Measurements from ENCODE around the gene RABEP1.

The RABEP1 gene

DNA sequence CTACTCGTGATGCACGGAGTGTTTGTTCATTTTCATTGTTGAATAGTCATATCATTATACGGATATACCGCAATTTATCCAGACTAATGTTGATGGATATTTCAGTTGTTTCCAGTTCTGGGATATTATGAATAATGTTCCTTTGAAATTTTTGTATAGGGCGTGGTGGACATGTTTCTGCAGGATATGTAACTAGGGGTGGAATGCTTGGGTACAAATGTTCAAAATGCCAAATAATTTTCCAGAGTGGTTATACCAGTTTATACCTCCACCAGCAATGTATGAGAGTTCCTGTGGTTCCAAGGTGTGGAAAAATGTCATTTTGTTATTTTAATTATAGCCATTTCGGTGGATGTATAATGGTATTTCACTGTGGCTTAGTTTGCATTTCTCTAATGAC, 83.7 kb downstream of the RABEP1 start:
- DNase-seq, result no peak

DNA sequence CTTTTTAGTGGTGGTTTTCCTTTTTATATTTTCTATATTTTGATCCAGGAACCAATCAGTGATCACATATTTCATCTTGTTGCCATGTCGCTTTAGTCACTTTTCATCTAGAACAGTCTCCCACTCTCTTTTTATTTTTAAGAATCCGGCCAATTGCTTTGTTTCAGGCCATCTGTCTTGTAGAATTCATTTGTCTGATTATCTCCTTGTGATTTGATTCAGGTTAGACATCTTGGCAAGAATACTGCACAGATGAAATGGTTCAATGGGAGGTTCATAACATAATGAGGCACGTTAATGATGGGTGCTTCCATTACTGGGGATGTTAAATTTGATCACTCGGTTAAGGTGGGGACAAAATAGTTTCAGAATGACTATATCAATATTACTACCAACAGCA, 88.3 kb downstream of the RABEP1 start:
- no peak for DNase-seq

DNA sequence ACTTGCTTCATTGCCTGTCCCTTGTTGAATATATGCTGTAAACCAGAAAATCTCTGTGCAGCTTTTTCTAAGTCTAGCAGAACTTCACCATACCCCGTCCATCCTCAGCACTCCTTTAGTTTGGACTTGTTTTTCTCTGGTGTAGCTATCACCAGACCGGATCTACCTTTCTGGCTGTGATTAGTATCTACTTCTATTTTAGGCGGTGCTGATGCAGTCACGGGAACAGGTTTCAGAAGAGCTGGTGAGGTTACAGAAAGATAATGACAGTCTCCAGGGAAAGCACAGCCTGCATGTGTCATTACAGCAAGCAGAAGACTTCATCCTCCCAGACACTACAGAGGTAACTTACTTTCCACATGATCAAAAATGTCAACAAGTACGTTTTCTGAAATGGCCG, 91.0 kb downstream of the RABEP1 start:
- DNase-seq, result no peak

DNA sequence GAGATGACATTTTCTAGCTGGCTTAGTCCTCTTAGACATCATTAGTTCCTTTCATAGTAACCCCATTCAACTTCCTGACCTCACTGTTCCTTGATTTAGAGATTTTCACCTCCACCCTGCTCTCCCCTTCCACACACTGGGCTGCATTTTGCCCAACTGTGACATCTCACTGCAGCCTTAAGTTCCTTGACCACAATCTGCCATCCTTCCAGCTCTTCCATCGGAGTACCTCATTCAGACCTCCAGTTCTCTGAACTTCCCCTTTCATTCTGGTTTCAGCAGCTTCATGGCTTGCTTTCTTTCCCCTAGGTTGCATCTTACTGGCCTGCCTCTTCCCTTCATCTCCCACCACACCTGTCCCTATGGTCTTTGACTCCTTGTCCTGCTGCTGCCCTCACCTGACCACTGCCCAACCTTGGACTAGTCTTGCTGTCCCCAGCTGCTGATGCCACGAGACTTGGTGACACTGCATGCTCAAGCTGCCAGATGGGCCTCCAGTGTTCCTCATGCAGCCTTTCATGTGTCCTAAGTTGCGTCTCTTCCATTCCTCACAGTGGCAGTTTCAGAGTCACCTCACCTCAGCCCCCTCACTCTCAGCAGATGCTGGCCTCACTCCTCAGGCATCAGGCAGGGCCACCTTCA, 96.6 kb downstream of the RABEP1 start:
- no peak for DNase-seq

DNA sequence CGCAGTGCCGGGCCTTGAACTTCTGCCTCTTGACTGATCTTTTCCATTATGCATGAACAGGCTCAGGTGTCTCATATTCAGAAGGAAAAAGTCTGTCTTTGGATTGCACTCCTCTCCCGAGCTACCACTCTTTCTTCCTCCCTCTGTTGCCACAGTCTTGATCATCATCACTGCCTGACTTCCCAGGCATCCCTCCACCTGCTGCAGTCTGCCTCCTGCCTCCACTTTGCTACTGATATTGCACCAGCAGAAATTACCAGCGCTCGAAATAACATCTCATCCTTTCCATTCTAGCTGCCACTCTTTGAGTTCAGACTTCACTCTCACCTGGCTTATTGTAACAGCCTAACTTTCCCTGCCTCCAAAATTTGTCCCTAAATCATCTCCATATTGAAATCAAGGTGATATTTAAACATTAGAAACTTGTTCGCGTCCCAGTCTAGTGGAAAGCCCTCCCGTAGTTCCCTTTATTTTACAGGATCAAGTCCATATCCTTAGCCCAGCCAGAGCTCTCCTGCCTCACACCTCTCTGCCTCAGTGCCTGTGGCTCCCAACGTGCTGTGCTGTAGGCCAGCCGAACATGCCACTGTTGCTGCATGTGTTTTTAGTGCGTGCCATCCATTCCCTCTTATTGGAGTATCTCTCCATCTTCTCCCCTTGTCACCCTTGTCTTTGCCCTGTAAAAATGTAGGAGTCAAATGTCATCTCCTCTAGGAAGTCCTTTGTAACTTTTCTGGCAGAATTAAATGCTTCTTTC, 97.4 kb downstream of the RABEP1 start:
- no peak for DNase-seq

DNA sequence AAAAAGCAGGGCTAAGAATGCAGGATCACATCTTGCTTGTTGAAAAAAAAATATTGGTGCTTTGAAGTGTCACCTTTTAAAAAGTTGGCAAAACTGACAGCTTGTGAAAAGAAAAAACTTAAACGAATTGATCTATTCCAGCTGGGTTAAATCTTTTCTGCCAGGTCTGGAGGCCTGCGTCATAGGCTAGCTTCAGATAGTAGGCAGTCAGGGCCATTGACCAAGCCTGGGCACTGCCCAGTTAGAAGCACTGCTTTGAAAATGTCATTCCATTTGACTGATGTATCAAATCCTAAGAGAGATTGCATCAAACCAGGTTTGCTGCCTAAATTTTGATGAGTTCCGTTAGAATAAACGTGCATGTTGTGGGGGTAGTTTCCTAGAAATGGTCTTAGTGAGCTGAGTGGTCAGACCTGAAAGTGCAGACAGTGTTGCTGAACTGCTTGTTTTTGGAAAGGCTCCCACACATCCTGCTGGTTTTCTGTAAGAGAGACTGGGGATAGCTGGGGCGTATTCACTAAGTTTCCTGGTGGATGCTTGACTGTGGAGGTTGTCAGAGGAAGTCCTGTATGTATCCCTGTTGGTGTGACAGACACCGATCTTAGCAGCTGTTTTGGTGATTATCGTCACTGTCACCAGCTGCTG, 98.5 kb downstream of the RABEP1 start:
- no peak for DNase-seq

DNA sequence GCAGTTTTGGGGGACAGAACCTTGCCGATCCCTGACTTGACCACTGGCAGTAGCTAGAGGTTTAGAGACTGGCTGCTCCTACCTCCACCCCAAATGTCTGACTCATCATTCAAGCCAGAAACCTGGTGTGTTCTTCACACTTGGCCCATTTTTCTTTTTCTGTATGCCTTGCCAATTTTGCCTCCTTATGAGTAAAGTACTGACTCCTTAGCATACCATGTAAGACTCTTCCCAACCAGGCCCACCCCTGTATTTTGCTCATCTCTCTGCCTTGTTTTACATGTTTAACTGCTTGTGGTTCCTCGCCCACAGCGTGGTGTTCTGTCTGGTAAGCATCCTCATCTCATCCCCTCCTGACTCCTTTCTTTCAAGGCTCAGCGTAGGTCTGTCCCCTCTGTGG, 99.5 kb downstream of the RABEP1 start:
- no peak for DNase-seq

DNA sequence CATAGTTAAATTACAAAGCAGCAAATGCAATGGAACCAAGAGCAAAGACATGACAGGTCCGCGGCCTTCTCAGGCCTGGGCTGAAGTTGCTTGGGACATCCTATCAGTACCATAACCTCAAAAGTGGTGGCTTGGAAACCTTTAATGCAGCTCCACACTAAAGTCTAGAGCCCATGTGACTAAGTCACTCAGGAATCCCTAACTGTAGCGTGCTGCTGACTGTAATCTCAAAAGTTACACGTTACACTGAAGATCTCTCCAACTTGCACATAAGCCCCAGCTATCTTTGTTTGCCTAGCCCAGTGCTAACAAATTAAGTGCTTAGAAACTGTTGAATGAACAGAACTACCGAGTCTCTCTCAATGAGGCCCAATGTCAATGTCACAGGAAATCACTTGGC, 109.6 kb downstream of the RABEP1 start:
- DNase-seq, result no peak

DNA sequence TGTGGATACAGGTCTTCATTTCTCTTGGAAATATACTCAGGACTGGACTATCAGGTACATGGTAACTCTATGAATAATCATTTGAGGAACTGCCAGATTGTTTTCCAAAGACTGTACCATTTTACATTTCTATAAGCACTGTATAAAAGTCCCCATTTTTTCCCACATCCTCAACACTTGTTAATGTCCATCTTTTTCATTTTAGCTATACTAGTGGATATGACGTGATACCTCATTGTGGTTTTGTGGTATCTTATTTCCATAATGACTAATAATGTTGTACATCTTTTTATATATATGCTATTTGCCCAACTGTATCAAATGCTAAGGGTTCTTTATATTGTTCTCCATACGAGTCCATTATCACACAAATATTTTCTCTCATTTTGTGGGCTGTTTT, 114.5 kb downstream of the RABEP1 start:
- no peak for DNase-seq

DNA sequence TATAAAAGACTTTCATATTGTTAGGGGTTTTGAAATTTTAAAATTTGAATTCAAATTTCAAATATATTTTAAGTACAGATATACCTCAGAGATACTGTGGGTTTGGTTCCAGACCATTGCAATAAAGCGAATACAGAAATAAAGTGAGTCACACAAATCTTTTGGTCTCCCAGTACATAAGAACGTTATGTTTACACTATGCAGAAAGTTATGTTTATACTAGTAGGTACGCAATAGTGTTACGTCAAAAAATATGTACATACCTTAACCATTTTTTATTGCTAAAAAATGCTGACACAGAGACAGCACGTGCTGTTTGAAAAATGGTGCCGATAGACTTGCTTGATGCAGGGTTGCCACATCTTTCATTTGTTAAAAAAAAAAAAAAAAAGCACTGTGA, 117.7 kb downstream of the RABEP1 start:
- DNase-seq, result no peak

DNA sequence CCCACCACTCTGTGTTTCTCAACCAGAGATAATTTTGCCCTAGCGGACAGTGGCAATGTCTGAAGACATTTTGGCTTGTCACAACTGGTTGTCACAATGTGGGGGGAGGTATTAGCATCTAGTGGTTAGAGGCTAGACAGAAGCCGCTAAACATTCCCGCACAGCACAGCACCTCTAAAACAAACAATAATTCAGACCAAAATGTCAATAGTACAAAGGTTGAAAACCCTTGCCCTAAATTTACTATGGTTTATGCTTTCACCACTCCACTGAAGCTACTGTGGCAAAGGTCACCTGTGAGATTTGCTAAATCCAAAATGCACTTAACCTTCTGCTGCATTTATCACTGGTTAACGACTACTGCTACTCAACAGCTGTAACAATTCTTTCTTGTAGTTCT, 123.3 kb downstream of the RABEP1 start:
- no peak for DNase-seq

DNA sequence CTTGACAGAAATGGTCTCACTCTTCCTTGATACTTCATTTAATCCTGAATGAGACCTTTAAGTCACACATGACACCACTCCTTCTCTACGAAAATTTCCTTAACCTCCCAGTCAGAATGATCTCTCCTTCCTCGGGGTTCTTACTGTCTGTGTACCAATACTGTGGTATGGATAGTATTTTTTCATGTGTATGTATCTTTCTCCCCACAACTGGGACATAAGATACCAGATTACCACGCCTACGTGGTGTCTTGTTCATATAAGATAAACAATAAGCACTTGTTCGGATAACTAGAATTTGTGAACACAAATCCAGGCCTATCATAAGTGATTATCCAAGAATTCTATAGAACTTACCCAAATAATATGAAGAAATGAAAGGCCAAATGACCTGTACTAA, 126.1 kb downstream of the RABEP1 start:
- no peak for DNase-seq

DNA sequence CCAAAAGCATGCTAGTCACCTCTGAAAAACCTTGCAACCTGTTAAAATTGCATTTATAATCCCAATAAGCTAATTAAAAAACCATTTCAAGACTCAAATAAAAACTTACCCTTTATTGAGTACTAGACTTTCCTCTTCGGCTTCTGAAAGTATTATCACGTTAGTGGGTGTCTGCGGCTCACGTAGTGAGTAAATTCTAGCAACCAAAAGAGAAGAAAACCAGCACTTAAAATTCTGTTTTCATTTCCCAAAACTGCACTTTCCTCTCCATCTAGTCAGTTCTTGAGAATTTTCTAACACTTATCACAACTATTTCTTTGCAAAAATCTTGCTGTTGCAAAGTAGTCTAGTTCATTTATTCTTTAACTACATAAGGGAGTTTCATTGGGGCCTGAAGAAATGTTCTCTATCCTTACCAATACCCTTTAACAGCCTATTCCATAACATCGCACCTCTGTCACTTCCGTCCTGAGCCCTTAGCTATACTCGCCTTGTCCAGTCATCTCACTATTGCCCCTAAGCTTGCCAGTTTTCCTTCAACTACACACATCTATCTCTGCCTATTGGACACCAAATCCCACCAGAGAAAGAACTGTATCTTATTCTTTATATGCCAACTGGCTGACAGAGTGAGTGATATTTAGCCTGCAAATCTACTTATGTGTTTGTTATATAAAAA, 128.6 kb downstream of the RABEP1 start:
- no peak for DNase-seq

DNA sequence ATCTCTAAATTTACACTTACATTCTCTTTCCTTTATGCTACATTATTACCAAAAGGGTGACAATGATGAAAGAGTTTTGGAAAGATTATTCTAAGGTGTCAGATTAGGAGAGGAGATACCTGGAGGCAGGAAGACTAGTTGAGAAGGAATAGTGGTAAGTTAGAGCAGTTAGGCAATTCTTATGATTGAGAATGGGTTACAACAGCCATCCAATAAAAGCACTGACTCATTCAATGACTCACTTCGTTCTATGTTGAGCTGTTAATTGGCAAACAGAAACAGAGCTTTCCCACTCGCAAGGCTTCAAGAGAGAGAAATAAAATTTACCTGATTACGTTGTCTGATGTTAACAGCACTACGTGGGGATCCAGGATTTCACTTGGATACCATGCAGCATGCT, 131.6 kb downstream of the RABEP1 start:
- no peak for DNase-seq

DNA sequence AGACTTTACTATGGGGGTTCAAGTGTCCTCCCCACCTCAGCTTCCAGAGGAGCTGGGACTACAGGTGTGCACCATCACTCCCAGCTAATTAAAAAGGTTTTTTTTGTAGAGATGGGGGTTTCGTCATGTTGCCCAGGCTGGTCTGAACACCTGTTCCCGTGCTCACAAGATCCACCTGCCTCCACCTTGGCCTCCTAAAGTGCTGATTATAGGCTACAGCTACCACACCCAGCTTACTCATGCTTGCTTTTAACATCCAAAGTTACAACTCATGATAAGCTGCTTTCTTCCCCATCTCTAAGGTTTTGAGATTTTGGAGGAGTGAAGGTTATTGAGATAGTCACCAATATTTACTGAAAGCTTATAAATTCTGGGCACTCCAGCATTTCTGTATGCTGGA, 134.8 kb downstream of the RABEP1 start:
- no peak for DNase-seq

DNA sequence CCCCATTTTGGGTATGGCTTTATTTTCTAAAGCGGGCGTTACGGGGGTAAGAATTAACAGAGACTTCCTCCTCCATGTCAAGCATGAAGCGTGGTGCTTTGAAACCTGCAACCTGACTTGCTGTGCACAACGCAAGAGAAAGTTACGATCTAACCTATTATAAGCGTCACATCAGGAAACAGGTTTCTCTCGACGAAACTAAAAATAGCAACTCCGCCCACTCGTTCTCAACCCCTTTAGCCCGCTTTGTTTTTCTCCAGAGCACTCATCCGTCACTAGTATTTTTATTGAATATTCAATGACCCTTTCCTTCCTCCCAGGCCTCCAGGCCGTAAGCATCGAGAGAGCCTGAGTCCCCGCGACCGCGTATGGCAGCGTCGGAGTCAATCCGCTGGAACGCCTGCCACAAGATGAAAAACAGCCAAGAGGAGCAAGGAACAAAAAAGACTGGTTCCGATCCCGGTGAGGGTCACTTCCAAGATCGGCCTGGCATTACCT, 136.8 kb downstream of the RABEP1 start:
- DNase-seq, result no peak

DNA sequence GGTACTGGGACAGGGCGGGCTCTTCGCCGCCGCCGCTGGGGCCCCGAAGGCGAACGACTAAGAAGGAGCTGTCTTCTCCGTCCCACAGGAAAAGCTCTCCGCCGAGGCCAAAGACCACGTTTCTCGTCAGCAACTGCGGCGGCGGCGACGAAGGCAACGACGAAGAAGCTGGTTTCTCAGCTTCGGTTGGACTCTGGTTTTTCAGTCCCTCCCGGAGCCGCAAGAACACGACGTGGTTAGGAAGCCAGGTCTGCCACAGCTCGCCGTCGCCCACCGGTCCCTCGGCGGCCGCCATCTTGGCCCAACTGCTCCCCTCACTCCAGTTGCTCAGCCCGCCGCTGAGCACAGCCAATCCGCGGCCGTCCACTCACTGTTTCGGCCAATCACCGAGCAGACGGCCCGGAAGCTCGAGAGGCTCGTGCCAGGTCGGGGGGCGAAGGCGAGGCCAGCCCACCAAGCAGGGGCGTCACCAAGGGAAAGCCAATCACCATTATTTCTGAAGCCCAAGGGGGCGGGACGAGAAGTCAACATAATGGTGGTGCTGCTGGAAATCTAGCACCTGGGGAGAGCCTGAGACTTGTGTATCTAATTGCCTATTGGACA, 137.4 kb downstream of the RABEP1 start, which contains the start of gene NUP88:
Gene NUP88, minus strand, starts transcription at position 307 of the 603 bp plus-strand sequence. Its CDS starts 12 bp downstream, at position 295.
- peak; percentile 97 for DNase-seq

DNA sequence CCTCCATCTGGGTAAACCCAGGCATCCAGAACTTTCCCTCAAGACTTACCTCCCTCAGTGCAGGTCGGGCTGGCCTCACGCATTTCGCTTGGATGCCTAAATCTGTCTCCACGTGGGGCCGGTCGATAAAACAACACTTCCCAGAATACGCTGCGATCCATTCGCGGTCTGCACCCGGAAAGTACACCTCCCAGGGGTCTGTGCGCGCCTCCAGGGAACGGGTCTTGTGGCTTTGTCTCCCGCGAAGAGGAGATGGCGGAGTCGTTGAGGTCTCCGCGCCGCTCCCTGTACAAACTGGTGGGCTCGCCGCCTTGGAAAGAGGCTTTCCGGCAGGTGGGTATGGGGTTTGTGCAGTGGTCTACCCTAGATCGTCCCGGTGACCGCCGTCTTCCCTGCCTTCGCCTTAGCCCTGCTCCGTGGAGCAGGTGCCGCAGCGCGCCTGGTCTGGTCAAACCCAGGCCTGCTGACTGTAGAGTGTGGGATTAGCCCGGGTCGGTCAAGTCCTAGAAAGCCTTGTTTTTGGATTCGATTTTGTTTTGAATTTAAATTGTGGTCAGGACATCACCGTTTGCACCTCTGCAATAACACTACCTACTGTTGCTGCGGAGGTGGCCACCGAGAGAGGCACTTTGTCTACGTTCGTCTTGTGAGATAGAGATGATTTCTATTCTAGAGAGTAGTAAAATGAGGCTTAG, 138.0 kb downstream of the RABEP1 start, which contains the start of gene RPAIN:
Gene RPAIN, plus strand, starts transcription at position 224 of the 695 bp plus-strand sequence. Its CDS starts 29 bp downstream, at position 253.
- DNase-seq, result peak; percentile 91

DNA sequence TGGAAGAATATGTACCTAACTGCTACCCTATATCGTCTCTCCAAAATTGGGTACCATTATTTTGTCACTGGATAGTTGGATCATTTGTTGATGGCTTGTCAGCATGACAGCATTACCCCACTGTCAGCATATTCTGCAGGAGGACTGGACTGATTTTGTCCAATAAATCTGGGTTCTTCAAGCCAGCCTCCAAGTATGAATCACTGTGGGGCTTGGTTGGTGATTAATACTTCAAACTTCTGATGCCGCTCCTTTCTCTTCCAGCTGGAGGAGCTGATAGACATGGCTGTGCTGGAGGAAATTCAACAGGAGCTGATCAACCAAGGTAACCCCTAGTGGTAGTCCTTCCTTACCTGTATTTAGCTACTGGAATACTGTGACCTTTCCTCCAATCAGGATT, 140.4 kb downstream of the RABEP1 start:
- DNase-seq, result no peak

DNA sequence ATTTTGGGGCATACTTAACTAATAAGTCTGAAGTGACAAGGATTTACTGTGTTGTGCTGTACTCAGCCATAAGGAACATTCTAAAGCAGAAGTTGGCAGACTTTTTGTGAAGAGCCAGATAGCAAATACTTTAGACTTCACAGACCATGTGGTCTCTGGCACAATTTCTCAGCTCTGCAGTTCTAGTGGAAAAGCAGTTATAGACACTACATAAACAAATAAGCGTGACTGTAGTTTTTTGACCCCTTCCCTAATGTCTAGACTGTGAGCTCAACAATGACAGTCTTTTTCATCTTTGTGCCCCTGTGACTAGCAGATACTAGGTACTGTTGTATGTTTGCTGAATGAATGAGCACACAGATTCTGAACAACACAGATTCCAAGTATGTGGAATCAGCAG, 142.8 kb downstream of the RABEP1 start:
- no peak for DNase-seq

DNA sequence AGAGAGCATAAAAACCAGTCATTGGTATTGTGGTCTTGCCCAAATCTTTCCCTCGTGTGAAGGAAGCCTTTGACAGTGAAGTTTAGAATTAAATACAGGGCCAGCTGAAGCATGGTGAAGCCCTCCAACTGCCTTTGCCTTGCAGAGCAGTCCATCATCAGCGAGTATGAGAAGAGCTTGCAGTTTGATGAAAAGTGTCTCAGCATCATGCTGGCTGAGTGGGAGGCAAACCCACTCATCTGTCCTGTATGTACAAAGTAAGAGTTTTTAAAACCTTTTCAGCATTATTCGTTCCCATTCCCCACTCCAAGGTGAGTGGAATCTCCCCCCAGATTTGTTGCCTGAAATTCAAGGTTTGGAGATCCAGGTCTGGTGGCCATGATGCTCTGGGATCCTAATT, 143.7 kb downstream of the RABEP1 start:
- no peak for DNase-seq

All from T1000 (cell line).